ENCODE results near the gene CLCN3. TPM values are rescaled to one million over a fixed set of nuclear protein-coding genes. Genes with fewer than 3 reads are reported as not detected.

CLCN3 gene
- total and polyA plus RNA-seq, 2 of the 13 experiments (the other 11 are each of a cell fraction or from before 2014, with no cell fraction given): 13.6 to 23.7 TPM

GRCh38 chr4:169619958-169620879 is at the start of gene CLCN3 (continued):
- TF ChIP-seq, protein P1, sequence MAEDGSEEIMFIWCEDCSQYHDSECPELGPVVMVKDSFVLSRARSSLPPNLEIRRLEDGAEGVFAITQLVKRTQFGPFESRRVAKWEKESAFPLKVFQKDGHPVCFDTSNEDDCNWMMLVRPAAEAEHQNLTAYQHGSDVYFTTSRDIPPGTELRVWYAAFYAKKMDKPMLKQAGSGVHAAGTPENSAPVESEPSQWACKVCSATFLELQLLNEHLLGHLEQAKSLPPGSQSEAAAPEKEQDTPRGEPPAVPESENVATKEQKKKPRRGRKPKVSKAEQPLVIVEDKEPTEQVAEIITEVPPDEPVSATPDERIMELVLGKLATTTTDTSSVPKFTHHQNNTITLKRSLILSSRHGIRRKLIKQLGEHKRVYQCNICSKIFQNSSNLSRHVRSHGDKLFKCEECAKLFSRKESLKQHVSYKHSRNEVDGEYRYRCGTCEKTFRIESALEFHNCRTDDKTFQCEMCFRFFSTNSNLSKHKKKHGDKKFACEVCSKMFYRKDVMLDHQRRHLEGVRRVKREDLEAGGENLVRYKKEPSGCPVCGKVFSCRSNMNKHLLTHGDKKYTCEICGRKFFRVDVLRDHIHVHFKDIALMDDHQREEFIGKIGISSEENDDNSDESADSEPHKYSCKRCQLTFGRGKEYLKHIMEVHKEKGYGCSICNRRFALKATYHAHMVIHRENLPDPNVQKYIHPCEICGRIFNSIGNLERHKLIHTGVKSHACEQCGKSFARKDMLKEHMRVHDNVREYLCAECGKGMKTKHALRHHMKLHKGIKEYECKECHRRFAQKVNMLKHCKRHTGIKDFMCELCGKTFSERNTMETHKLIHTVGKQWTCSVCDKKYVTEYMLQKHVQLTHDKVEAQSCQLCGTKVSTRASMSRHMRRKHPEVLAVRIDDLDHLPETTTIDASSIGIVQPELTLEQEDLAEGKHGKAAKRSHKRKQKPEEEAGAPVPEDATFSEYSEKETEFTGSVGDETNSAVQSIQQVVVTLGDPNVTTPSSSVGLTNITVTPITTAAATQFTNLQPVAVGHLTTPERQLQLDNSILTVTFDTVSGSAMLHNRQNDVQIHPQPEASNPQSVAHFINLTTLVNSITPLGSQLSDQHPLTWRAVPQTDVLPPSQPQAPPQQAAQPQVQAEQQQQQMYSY (CRISPR knock-in tag; IDR thresholded peaks at IDR 0.05): peak; percentile 94
- no peak; the same call in 1 of the 2 replicates for TF ChIP-seq ZNF564 (CRISPR knock-in tag; IDR thresholded peaks at IDR 0.05)
- no peak for TF ChIP-seq FOXO4 (CRISPR knock-in tag; conservative IDR thresholded peaks at IDR 0.05)
- no peak; the same call in 1 of the 2 replicates for TF ChIP-seq MEF2D (CRISPR knock-in tag; IDR thresholded peaks at IDR 0.05)
- TF ChIP-seq FOSL2 (CRISPR knock-in tag; IDR thresholded peaks at IDR 0.05): peak; percentile 65
- TF ChIP-seq ZNF724P (CRISPR knock-in tag; IDR thresholded peaks at IDR 0.05; ENCODE audit: borderline replicate concordance): 0 out of 2 replicates have a peak, but pooled peaks have one; percentile 17
- TF ChIP-seq ZNF160 (CRISPR knock-in tag; IDR thresholded peaks at IDR 0.05): peak; percentile 56; the same call in 1 of the 2 replicates
- no peak for TF ChIP-seq CCAR2 (optimal IDR thresholded peaks at IDR 0.05; ENCODE audit: low read depth, low read length)
- TF ChIP-seq HNF1B (CRISPR knock-in tag; IDR thresholded peaks at IDR 0.05): peak; percentile 56
- TF ChIP-seq ZNF101 (CRISPR knock-in tag; IDR thresholded peaks at IDR 0.05; ENCODE audit: borderline replicate concordance, low read depth): no peak
- peak; percentile 79; the same call in 1 of the 2 replicates for TF ChIP-seq PHF21A (CRISPR knock-in tag; IDR thresholded peaks at IDR 0.05)
- peak; percentile 79 for TF ChIP-seq HNRNPLL (IDR thresholded peaks at IDR 0.05; ENCODE audit: low read depth, low read length, poor library complexity, severe bottlenecking)
- TF ChIP-seq KDM5B (CRISPR knock-in tag; IDR thresholded peaks at IDR 0.05; ENCODE audit: borderline replicate concordance): peak; percentile 85
- no peak for TF ChIP-seq ATM (IDR thresholded peaks at IDR 0.05; ENCODE audit: borderline replicate concordance)
- peak; percentile 100 for TF ChIP-seq GMEB1 (CRISPR knock-in tag; IDR thresholded peaks at IDR 0.05; ENCODE audit: borderline replicate concordance)
- TF ChIP-seq, protein P2, sequence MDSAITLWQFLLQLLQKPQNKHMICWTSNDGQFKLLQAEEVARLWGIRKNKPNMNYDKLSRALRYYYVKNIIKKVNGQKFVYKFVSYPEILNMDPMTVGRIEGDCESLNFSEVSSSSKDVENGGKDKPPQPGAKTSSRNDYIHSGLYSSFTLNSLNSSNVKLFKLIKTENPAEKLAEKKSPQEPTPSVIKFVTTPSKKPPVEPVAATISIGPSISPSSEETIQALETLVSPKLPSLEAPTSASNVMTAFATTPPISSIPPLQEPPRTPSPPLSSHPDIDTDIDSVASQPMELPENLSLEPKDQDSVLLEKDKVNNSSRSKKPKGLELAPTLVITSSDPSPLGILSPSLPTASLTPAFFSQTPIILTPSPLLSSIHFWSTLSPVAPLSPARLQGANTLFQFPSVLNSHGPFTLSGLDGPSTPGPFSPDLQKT (CRISPR knock-in tag; IDR thresholded peaks at IDR 0.05; ENCODE audit: borderline replicate concordance): no peak
- no peak for TF ChIP-seq MTF1 (CRISPR knock-in tag; IDR thresholded peaks at IDR 0.05)
- peak; percentile 20; the same call in 1 of the 2 replicates for TF ChIP-seq ETV5 (CRISPR knock-in tag; IDR thresholded peaks at IDR 0.05; ENCODE audit: borderline replicate concordance)

All from HepG2 (cell line).